ENCODE results near the gene FAM110A.

- TF ChIP-seq, protein P1, sequence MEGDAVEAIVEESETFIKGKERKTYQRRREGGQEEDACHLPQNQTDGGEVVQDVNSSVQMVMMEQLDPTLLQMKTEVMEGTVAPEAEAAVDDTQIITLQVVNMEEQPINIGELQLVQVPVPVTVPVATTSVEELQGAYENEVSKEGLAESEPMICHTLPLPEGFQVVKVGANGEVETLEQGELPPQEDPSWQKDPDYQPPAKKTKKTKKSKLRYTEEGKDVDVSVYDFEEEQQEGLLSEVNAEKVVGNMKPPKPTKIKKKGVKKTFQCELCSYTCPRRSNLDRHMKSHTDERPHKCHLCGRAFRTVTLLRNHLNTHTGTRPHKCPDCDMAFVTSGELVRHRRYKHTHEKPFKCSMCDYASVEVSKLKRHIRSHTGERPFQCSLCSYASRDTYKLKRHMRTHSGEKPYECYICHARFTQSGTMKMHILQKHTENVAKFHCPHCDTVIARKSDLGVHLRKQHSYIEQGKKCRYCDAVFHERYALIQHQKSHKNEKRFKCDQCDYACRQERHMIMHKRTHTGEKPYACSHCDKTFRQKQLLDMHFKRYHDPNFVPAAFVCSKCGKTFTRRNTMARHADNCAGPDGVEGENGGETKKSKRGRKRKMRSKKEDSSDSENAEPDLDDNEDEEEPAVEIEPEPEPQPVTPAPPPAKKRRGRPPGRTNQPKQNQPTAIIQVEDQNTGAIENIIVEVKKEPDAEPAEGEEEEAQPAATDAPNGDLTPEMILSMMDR (conservative IDR thresholded peaks at IDR 0.05; ENCODE audit: low read length): no peak
- no peak for TF ChIP-seq EZH2phosphoT487 (IDR thresholded peaks at IDR 0.05; ENCODE audit: borderline replicate concordance)
These were observed 38.4 kb downstream of the FAM110A start for GRCh38 chr20:871948-872347.
